Keratinocyte (primary cell): ENCODE data around the gene ACOT7. TPM values are rescaled to one million over a fixed set of nuclear protein-coding genes. Genes with fewer than 3 reads are reported as not detected.

Source experiments
- DNase-seq: peaks from one replicate; pipeline ENCODE4 v3.0.0-alpha.2; 2011; ENCODE audit warnings: low read depth, missing footprints, low spot score
- FAIRE-seq: peaks from 2 replicates; lab custom pipeline; 2011; peaks lifted over from hg19 to GRCh38; lab: Jason Lieb, UNC
- H2AFZ ChIP-seq: 2 replicates; pipeline ENCODE4 v1.6.0; 2012; ENCODE audit warnings: low read length, control low read depth, inconsistent platforms; ENCODE audit not compliant: control insufficient read depth
- H3K27ac ChIP-seq: 2 replicates; pipeline ENCODE4 v1.5.1; 2011; ENCODE audit warnings: low read length; ENCODE audit not compliant: control insufficient read depth, insufficient read depth
- H3K27me3 ChIP-seq: 3 replicates; pipeline ENCODE4 v1.6.0; 2011; ENCODE audit warnings: low read length; ENCODE audit not compliant: control insufficient read depth, insufficient read depth; ENCODE audit errors: extremely low read depth
- H3K36me3 ChIP-seq, 2 experiments: 2 replicates in 1 of 2; 3 replicates in 1 of 2; pipeline ENCODE4 v1.5.1; 2011; ENCODE audit warnings: low read length in 2 of 2, mild to moderate bottlenecking in 1 of 2; ENCODE audit not compliant: control insufficient read depth in 2 of 2, insufficient read depth in 2 of 2; ENCODE audit errors: extremely low read depth in 1 of 2
- H3K4me1 ChIP-seq: 3 replicates; pipeline ENCODE4 v1.5.1; 2011; ENCODE audit warnings: low read length; ENCODE audit not compliant: control insufficient read depth, insufficient read depth; ENCODE audit errors: extremely low read depth
- H3K4me2 ChIP-seq: 3 replicates; pipeline ENCODE4 v1.6.0; 2011; ENCODE audit warnings: low read depth, low read length; ENCODE audit not compliant: control insufficient read depth, insufficient read depth; ENCODE audit errors: extremely low read depth
- H3K4me3 ChIP-seq, 3 experiments: fragments of 200-600 bp in 1 of 3; sonication (generic) in 1 of 3; 2 replicates in 2 of 3; 3 replicates in 1 of 3; pipeline ENCODE4 v1.5.1; 2011 to 2016; ENCODE audit warnings: low read length in 3 of 3, mild to moderate bottlenecking in 3 of 3, control low read depth in 2 of 3, inconsistent platforms in 1 of 3, low read depth in 1 of 3, mixed read lengths in 1 of 3, mixed run types in 1 of 3, moderate library complexity in 1 of 3; ENCODE audit not compliant: control insufficient read depth in 2 of 3, insufficient read depth in 2 of 3; ENCODE audit errors: extremely low read depth in 1 of 3
- H3K79me2 ChIP-seq: 2 replicates; pipeline ENCODE4 v1.6.0; 2012; ENCODE audit warnings: low read length; ENCODE audit not compliant: control insufficient read depth, insufficient read depth
- H3K9ac ChIP-seq: 3 replicates; pipeline ENCODE4 v1.6.0; 2011; ENCODE audit warnings: low read length; ENCODE audit not compliant: control insufficient read depth, insufficient read depth; ENCODE audit errors: extremely low read depth
- H3K9me1 ChIP-seq: 3 replicates; pipeline ENCODE4 v1.6.0; 2011; ENCODE audit warnings: low read length; ENCODE audit not compliant: control insufficient read depth, insufficient read depth; ENCODE audit errors: extremely low read depth
- H3K9me3 ChIP-seq: 2 replicates; pipeline ENCODE4 v1.5.1; 2012; ENCODE audit warnings: low read depth, low read length; ENCODE audit not compliant: control insufficient read depth
- H4K20me1 ChIP-seq: 3 replicates; pipeline ENCODE4 v1.6.0; 2011; ENCODE audit warnings: low read length; ENCODE audit not compliant: control insufficient read depth, insufficient read depth; ENCODE audit errors: extremely low read depth
- CTCF ChIP-seq, 3 experiments: IDR thresholded peaks in 1 of 3; conservative IDR thresholded peaks in 1 of 3; optimal IDR thresholded peaks in 1 of 3; 2 replicates in 2 of 3; 3 replicates in 1 of 3; pipeline versions ENCODE3 to v1.5.1; 2011; ENCODE audit warnings: low read length in 3 of 3, mild to moderate bottlenecking in 3 of 3, moderate library complexity in 2 of 3, control low read depth in 1 of 3, inconsistent platforms in 1 of 3; ENCODE audit not compliant: insufficient read depth in 2 of 3; ENCODE audit errors: extremely low read depth in 1 of 3
- EZH2 ChIP-seq: IDR thresholded peaks from one replicate; pipeline ENCODE4 v1.6.1; 2012; ENCODE audit warnings: inconsistent platforms, mild to moderate bottlenecking, low read length, moderate library complexity
- dilution Hi-C: fragments of 300-500 bp; cut with MboI; formaldehyde crosslinking; loops from one replicate; pipeline ENCODE4 v1.7.0; 2020; ENCODE audit warnings: low sequenced_read_pairs; ENCODE audit not compliant: extremely low pct_ligation_motif_present
- polyA plus RNA-seq, 5 experiments: library from polyadenylated mRNA; depleted of rRNA in 3 of 5; stranded (reverse) in 3 of 5; stranded (forward) in 1 of 5; unstranded in 1 of 5; fragments of >200 nt; gene quantifications; 1 replicate in 1 of 5; 2 replicates in 3 of 5; 3 replicates in 1 of 5; pipeline versions ENCODE4 v1.2.1 to v1.2.3, GENCODE V29; 2011 to 2012; ENCODE audit warnings: missing spikeins in 2 of 5, low read depth in 1 of 5, low replicate concordance in 1 of 5

The ACOT7 gene
- polyA plus RNA-seq, 1 donor (not counting 4 experiments of a cell fraction or from before 2014, with no cell fraction given), result 226 TPM

- Histone ChIP-seq H3K9me1 (no peaks in the 10 kb centered on the region), H3K9ac (peak overlapping the region; percentile 22), H3K4me2 (no peak overlapping the region), H3K4me1 (peaks cover 39% of the 10 kb centered on the region), H2AFZ (no peak overlapping the region), H3K79me2 (peaks cover 3% of the 10 kb centered on the region), H3K27me3 (no peaks in the 10 kb centered on the region), H3K4me3 (no peak overlapping the region), H3K27ac (peak overlapping the region; percentile 96), H4K20me1 (no peaks in the 10 kb centered on the region), H3K9me3 (no peaks in the 10 kb centered on the region), H3K36me3 (no peaks in the 10 kb centered on the region)
- FAIRE-seq (no peak), DNase-seq (no peak)
- dilution Hi-C loops, result no loop called here
- no peak for TF ChIP-seq EZH2
- no peak for TF ChIP-seq CTCF (optimal IDR thresholded peaks at IDR 0.05 in 1 of 3, IDR thresholded peaks at IDR 0.05 in 1 of 3, conservative IDR thresholded peaks at IDR 0.05 in 1 of 3; ENCODE audit: extremely low read depth in 1 of 3, insufficient read depth in 2 of 3, low read length in 3 of 3)
Observed at GRCh38 chr1:6412896-6413295, 19.3 kb upstream of the ACOT7 start.

- Histone ChIP-seq H3K4me1 (peaks cover 17% of the 10 kb centered on the region), H3K4me2 (no peak overlapping the region), H3K9me3 (no peaks in the 10 kb centered on the region), H3K9me1 (no peaks in the 10 kb centered on the region), H3K4me3 (no peak overlapping the region), H3K79me2 (no peaks in the 10 kb centered on the region), H3K36me3 (no peaks in the 10 kb centered on the region), H3K27me3 (no peaks in the 10 kb centered on the region), H4K20me1 (no peaks in the 10 kb centered on the region), H3K9ac (no peak overlapping the region), H2AFZ (no peak overlapping the region), H3K27ac (no peak overlapping the region)
- TF ChIP-seq EZH2, result no peak
- no peak for TF ChIP-seq CTCF (optimal IDR thresholded peaks at IDR 0.05 in 1 of 3, IDR thresholded peaks at IDR 0.05 in 1 of 3, conservative IDR thresholded peaks at IDR 0.05 in 1 of 3; ENCODE audit: extremely low read depth in 1 of 3, insufficient read depth in 2 of 3, low read length in 3 of 3)
- DNase-seq, result no peak
- no peak for FAIRE-seq
- dilution Hi-C loops, result no loop called here
Observed at GRCh38 chr1:6410248-6410893, 16.8 kb upstream of the ACOT7 start.
